T-helper 17 cell (primary cell): ENCODE data around the gene ADARB2. TPM values are rescaled to one million over a fixed set of nuclear protein-coding genes. Genes with fewer than 3 reads are reported as not detected.

Experiments used
- ATAC-seq: fragments of 150-1000 bp; cut with Tn5 transposase; 2 replicates; pipeline ENCODE4 v1.10.0; 2021; ENCODE audit warnings: mild to moderate bottlenecking, moderate library complexity
- DNase-seq, 3 donors: peaks; one replicate each; pipeline versions ENCODE4 v3.0.0 to v3.0.0-alpha.2; 2020 to 2021
- H3K9me3 ChIP-seq: one replicate; pipeline ENCODE4 v1.7.0; 2013; ENCODE audit warnings: low read length, mild to moderate bottlenecking; ENCODE audit not compliant: control insufficient read depth, poor library complexity, severe bottlenecking
- H3K27ac Mint-ChIP-seq: one replicate; pipeline ENCODE4 v1.8.0; 2022; ENCODE audit warnings: mild to moderate bottlenecking, moderate library complexity, mixed read lengths
- H3K27me3 Mint-ChIP-seq: one replicate; pipeline ENCODE4 v1.8.0; 2022; ENCODE audit warnings: mixed read lengths
- H3K36me3 Mint-ChIP-seq: one replicate; pipeline ENCODE4 v1.8.0; 2022; ENCODE audit warnings: low read depth, mixed read lengths
- H3K4me1 Mint-ChIP-seq: one replicate; pipeline ENCODE4 v1.8.0; 2022; ENCODE audit warnings: mild to moderate bottlenecking, mixed read lengths
- H3K4me3 Mint-ChIP-seq: one replicate; pipeline ENCODE4 v1.8.0; 2022; ENCODE audit warnings: mild to moderate bottlenecking, moderate library complexity, mixed read lengths
- total RNA-seq, 4 donors: library from RNA in 2 of 4; stranded (reverse) in 2 of 4; gene quantifications; one replicate each; pipeline ENCODE4 v1.2.3 and lab custom pipeline; 2022 to 2026

ADARB2 gene
- total RNA-seq, 2 donors from 2014 or later, result 0.18 TPM; not detected in 1

- Mint-ChIP-seq H3K4me1 (peaks cover 13% of the 10 kb centered on the region), H3K4me3 (no peak overlapping the region), H3K27ac (peak overlapping the region; percentile 4), H3K27me3 (no peaks in the 10 kb centered on the region), H3K36me3 (no peaks in the 10 kb centered on the region)
- DNase-seq (no peak), ATAC-seq (no peak)
- no peaks in the 10 kb centered on the region for H3K9me3 ChIP-seq
Measured at GRCh38 chr10:1190791-1191490, 546.4 kb downstream of the ADARB2 start.

GRCh38 chr10:1190052-1190395 lies 547.3 kb downstream of the ADARB2 start:
- Mint-ChIP-seq H3K27ac (peak overlapping the region; percentile 4), H3K27me3 (no peaks in the 10 kb centered on the region), H3K4me3 (no peak overlapping the region), H3K4me1 (peaks cover 13% of the 10 kb centered on the region), H3K36me3 (no peaks in the 10 kb centered on the region)
- ATAC-seq (no peak), DNase-seq (no peak)
- H3K9me3 ChIP-seq, result no peaks in the 10 kb centered on the region

DNA sequence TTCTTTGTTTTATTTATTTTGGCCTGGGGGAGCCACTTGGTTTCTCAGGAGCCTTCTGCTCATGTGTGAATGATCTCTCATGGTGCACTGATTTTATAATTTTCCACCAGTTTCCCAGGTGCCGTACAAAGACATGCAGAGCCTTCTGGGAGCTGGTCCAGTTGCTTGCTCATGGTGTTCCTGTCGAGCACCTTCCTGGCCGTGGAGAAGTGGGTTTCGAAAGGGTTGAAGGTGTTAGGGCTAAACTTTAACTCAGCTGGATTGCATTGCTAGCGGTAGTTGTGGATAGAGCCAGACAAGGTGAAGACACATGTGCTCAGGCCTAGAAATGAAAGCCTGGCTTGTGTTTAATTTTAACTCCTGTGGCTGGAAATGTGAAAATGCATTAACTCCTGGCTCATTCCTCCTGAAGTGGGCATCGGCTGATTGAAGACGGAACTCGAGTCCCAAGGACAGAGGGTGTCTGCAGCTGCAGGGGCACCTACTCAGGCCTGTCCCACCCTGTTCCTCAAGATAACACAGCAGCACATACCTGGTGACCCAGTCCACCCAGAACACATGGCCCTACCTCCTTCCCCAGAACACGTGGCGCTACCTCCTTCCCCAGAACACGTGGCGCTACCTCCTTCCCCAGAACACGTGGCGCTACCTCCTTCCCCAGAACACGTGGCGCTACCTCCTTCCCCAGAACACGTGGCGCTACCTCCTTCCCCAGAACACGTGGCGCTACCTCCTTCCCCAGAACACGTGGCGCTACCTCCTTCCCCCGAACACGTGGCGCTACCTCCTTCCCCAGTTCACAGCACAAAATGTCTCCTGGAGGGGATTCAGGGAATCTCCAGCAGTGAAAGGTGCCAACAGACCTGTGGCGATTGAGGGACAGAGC lies 547.9 kb downstream of the ADARB2 start:
- H3K4me1 Mint-ChIP-seq, result peaks cover 10% of the 10 kb centered on the region
- no peaks in the 10 kb centered on the region for H3K9me3 ChIP-seq
- ATAC-seq, result no peak
- H3K27ac Mint-ChIP-seq, result no peak overlapping the region
- H3K27me3 Mint-ChIP-seq, result peaks cover 2% of the 10 kb centered on the region
- no peaks in the 10 kb centered on the region for H3K36me3 Mint-ChIP-seq
- H3K4me3 Mint-ChIP-seq, result no peak overlapping the region
- DNase-seq, result no peak

DNA sequence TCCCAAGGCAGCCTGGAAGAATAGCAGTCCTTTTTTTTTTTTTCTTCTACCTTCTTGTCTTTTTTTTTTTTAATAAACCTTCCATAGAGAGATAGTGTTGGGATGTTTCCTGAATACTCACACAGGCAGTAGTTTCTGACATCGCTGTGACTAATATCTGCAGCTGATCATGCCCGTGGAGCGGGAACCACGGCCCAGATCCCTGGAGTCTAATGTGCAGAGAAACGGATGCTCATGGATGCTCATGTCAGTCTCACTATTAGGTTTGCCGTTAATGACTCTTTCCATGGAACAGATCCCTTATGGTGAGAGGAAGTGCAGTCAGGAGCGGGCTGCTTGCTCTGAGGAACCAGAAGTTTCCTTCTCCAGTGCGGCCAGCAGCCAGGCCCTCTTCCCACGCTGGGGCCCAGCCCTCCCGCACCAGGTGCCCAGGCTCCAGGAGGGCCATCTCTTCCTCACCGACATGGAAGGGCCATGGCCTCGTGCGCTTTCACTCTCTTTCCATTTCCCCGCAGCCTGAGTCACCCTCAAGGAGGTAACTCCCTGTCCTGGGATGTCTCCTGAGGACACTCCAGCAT lies 548.7 kb downstream of the ADARB2 start:
- Mint-ChIP-seq H3K4me3 (no peak overlapping the region), H3K27ac (no peak overlapping the region), H3K36me3 (no peaks in the 10 kb centered on the region), H3K27me3 (peaks cover 8% of the 10 kb centered on the region), H3K4me1 (peaks cover 5% of the 10 kb centered on the region)
- DNase-seq (no peak), ATAC-seq (no peak)
- no peaks in the 10 kb centered on the region for H3K9me3 ChIP-seq

DNA sequence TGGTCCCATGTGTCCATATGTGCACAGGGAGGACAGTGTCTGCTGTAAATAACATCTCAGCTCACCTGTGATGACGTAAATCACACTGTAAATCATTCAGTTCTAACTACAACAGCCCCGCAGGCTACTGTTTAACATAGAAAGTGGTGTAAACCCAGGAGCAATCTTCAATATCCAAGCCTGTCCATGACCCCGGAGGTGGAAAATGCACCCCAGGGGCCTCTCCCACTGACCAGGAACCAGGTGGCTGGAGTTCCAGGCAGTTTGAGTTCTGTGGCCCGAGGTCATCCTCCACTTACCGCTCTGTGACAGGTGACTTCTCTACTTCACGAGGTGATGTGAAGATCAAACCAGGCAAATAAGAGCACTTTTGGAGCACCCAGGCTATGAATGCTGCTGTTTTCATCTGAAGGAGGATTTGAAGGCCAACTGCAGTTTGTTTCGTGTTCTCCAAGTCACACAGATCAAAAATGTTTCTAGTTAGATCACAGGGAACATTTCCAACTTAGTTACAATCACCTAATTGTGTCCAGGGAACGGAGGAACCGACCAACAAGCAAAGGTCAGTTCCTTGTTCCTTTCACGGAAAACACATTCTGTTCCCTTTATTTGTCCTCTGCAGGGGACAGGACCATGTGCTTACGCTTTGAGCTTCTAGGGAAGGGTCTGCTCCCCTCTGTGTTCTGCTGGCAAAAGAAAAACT lies 549.3 kb downstream of the ADARB2 start:
- Mint-ChIP-seq H3K27me3 (peaks cover 15% of the 10 kb centered on the region), H3K4me3 (no peak overlapping the region), H3K27ac (no peak overlapping the region), H3K36me3 (no peaks in the 10 kb centered on the region), H3K4me1 (no peaks in the 10 kb centered on the region)
- DNase-seq, result no peak
- ATAC-seq, result no peak
- H3K9me3 ChIP-seq, result no peaks in the 10 kb centered on the region

DNA sequence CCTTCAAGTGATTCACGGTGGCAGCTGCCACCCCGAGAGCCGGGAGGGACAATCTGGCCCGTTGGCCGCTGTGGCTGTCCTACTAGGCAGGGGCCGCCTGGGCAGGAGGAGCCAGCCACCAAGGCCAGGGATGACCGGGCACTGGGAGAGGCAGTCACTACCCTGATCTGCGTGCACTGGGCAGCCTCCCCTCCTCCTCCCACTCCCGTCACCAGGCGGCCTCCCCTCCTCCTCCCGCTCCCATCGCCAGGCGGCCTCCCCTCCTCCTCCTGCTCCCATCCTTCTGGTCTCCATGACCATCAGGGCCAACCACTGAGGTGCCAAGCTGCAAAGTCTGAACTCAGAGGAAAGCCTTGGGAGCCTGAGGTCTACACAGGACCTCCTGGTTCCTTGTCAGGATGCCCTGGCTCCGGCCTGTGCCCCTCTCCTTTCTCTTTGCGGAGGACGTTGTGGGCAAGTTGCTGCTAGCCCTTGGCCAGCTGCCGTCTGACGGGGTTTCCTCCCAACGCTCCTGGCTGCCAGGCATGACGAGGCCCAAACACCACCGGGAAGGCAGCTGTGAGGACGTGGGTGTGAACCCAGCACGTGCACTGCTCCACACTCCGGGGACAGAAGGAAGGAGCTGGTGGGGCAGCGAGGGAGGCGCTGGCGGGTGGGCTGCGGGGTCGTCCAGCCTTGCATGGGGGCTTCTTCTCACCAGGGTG lies 550.0 kb downstream of the ADARB2 start:
- DNase-seq, result no peak
- no peaks in the 10 kb centered on the region for H3K4me1 Mint-ChIP-seq
- no peaks in the 10 kb centered on the region for H3K9me3 ChIP-seq
- H3K27ac Mint-ChIP-seq, result no peak overlapping the region
- ATAC-seq, result no peak
- peaks cover 20% of the 10 kb centered on the region for H3K27me3 Mint-ChIP-seq
- H3K36me3 Mint-ChIP-seq, result no peaks in the 10 kb centered on the region
- no peak overlapping the region for H3K4me3 Mint-ChIP-seq

DNA sequence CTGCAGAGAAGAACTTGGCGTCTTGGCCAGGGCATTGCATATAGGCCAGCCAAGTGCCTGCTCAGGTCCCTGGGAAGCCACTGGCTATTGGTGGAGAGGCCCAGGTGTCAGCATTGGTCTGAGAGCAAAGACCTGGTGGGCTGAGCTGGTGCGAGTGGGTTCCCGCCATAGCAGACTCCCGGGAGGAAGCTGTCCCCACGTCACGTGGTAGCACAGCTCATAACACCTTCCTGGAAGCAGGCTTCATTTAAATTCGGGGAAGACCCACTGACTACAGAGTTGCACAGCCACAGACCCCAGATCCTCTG lies 550.7 kb downstream of the ADARB2 start:
- H3K27me3 Mint-ChIP-seq, result peaks cover 20% of the 10 kb centered on the region
- no peaks in the 10 kb centered on the region for H3K4me1 Mint-ChIP-seq
- no peak for ATAC-seq
- H3K27ac Mint-ChIP-seq, result no peak overlapping the region
- no peak overlapping the region for H3K4me3 Mint-ChIP-seq
- no peaks in the 10 kb centered on the region for H3K36me3 Mint-ChIP-seq
- no peak for DNase-seq
- no peaks in the 10 kb centered on the region for H3K9me3 ChIP-seq

DNA sequence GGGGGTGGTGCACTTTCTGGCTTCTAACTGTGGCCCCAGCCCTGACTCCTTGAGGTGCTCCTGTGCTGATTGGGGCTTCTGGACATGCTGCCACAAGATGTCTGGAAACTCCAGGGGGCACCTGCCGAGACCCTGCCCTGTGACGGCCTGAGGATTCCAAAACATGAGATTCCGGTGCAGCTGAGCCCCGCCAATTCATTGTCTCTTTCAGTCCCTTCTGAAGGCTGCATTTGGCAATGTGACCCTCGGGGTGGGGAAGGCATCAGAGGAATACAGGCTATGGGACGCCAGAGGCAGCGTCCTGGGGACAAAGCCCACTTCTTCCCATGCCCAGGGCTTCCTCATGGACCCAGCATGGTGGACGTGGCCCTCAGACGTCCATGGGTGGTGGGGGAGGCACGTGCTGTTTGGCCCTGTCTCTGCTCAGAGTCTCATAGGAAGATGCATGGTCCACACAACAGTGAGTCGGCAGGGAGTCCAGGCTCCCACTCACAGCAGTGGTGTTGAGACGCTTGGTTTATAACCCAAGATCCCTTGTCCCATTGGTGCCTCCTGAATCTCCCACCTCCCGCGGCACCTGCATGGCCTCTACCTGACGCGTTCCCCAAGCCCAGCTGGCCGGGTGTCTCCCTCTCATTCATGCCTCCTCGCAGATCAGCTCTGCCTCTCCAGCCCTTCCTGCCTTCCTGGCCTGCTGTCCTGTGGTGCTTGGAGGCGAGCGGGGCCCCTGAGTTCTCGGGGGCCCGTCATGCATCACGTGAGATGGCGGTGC lies 551.2 kb downstream of the ADARB2 start:
- Mint-ChIP-seq H3K4me1 (no peaks in the 10 kb centered on the region), H3K27ac (no peak overlapping the region), H3K4me3 (no peak overlapping the region), H3K36me3 (no peaks in the 10 kb centered on the region), H3K27me3 (peaks cover 21% of the 10 kb centered on the region)
- H3K9me3 ChIP-seq, result no peaks in the 10 kb centered on the region
- DNase-seq (no peak), ATAC-seq (no peak)

DNA sequence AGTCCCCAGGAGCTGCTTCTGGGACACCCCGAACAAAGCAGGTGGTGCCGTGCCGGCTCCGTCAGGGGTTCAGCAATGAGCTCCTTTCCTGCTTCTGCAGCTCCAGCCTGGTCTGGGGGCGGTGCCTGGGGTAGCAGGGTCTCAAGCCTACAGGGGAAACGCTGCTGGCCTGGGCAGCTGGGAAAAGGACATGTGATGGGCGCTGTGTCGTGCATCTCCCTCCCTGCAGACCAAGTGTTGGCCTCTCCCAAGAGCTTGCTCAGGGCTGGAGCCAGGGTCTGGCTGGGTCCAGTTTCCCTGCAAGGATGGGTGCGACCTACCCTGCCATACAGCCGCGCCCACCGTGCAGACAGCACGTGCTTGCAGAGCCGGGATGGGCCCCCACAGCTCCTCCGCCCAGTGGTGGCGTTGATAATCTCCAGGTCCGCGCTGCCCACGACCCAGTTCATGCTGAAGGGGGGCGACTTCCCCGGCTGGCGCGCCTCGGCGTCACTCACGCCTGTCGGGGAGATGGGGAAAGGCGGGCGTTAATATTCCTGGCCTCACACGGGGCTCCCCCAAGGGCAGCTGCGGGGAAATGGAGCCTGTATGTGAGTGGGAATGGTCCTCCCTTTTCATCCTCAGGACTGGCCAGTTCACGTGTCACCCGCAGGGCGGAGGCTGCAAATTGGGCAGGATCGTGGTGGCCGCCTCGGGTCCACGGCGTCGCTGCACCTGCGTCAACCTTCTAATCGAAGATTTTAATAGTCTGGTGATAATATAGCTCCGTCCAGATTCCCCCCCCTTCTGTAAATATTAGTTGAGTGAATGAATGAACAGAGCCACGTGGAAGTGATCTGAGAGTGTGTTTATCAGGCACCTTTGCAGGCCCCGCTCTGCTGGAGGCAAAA lies 552.5 kb downstream of the ADARB2 start:
- DNase-seq (no peak), ATAC-seq (no peak)
- Mint-ChIP-seq H3K4me1 (no peaks in the 10 kb centered on the region), H3K27ac (no peak overlapping the region), H3K27me3 (peaks cover 31% of the 10 kb centered on the region), H3K4me3 (no peak overlapping the region), H3K36me3 (no peaks in the 10 kb centered on the region)
- no peaks in the 10 kb centered on the region for H3K9me3 ChIP-seq

GRCh38 chr10:1183701-1184100 lies 553.6 kb downstream of the ADARB2 start:
- Mint-ChIP-seq H3K27me3 (peaks cover 36% of the 10 kb centered on the region), H3K4me1 (no peaks in the 10 kb centered on the region), H3K36me3 (no peaks in the 10 kb centered on the region), H3K27ac (no peak overlapping the region), H3K4me3 (no peak overlapping the region)
- DNase-seq (no peak), ATAC-seq (no peak)
- no peaks in the 10 kb centered on the region for H3K9me3 ChIP-seq

DNA sequence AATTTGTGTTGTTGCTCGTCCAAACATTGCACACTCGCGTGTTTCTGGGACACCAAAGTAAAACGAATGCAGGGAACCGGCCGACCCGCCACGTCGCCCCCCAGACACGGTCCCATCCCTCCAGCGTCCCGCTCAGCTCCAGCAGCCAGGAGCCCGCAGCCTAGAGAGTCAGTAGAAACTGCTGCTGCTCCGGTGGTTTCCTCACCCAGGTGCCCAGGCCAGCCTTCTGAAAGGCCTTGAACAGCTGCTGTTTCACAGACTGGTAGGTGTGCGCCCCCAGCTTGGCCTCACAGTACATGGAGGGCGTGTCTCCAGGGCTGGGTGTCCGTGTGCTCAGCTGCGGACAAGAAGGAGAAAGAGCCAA lies 554.3 kb downstream of the ADARB2 start:
- DNase-seq, result no peak
- ATAC-seq, result no peak
- no peaks in the 10 kb centered on the region for H3K9me3 ChIP-seq
- Mint-ChIP-seq H3K4me1 (no peaks in the 10 kb centered on the region), H3K27ac (no peak overlapping the region), H3K4me3 (no peak overlapping the region), H3K36me3 (no peaks in the 10 kb centered on the region), H3K27me3 (peaks cover 36% of the 10 kb centered on the region)
